Mucosa of rectum (tissue), 2 donors: ENCODE measurements around the gene PPFIBP1.
"Not testable (repeated sequence)": the region's sequence is repeated elsewhere in the genome, so short reads cannot be mapped to it uniquely, and the experiment has no call there.

Experiments used
- H3K27ac ChIP-seq, 2 donors: one replicate each; pipeline ENCODE4 v1.7.0; 2013; ENCODE audit warnings: inconsistent platforms in 2 of 2, low read depth in 2 of 2, low read length in 2 of 2
- H3K27me3 ChIP-seq, 2 donors: one replicate each; pipeline ENCODE4 v1.7.0; 2013; ENCODE audit warnings: low read length in 2 of 2; ENCODE audit not compliant: control insufficient read depth in 2 of 2, insufficient read depth in 2 of 2
- H3K36me3 ChIP-seq, 2 donors: one replicate each; pipeline ENCODE4 v1.7.0; 2013; ENCODE audit warnings: low read length in 2 of 2; ENCODE audit not compliant: control insufficient read depth in 2 of 2, insufficient read depth in 2 of 2
- H3K4me1 ChIP-seq, 2 donors: one replicate each; pipeline ENCODE4 v1.7.0; 2013; ENCODE audit warnings: low read length in 2 of 2, mild to moderate bottlenecking in 1 of 2; ENCODE audit not compliant: control insufficient read depth in 2 of 2, insufficient read depth in 2 of 2
- H3K4me3 ChIP-seq, 2 donors: one replicate each; pipeline ENCODE4 v1.7.0; 2013; ENCODE audit warnings: low read length in 2 of 2
- H3K9ac ChIP-seq, 2 donors: one replicate each; pipeline ENCODE4 v1.7.0; 2013; ENCODE audit warnings: low read length in 2 of 2, low read depth in 1 of 2, mild to moderate bottlenecking in 1 of 2
- H3K9me3 ChIP-seq, 2 donors: one replicate each; pipeline ENCODE4 v1.7.0; 2013; ENCODE audit warnings: low read length in 2 of 2; ENCODE audit not compliant: control insufficient read depth in 2 of 2
- donor health status: healthy.
- donor health status: Normal muscosa, but diverticular disease.

PPFIBP1 gene

DNA sequence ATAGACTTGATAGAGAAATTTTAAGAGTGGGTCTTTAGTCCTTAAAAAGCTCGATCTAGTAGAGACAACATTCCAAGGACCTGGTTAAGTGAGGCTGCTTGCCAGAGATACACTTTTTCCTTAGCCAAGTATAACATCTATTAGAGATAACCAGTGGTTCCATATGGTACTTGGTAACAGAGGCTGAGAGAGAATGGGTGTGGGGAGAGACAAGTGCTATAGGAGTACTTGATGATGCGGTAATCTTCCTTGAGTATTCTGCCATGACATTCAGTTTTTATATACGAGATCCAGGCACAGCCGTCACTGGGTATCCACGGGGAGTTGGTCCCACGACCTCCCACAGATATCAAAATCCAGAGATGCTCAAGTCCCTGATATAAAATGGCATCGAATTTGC lies 94.8 kb downstream of the PPFIBP1 start:
- Histone ChIP-seq H3K27ac (no peak overlapping the region), H3K4me3 (no peak overlapping the region), H3K36me3 (no peaks in the 10 kb centered on the region), H3K9ac (no peak overlapping the region), H3K4me1 (no peaks in the 10 kb centered on the region), H3K9me3 (no peaks in the 10 kb centered on the region), H3K27me3 (no peaks in the 10 kb centered on the region)

DNA sequence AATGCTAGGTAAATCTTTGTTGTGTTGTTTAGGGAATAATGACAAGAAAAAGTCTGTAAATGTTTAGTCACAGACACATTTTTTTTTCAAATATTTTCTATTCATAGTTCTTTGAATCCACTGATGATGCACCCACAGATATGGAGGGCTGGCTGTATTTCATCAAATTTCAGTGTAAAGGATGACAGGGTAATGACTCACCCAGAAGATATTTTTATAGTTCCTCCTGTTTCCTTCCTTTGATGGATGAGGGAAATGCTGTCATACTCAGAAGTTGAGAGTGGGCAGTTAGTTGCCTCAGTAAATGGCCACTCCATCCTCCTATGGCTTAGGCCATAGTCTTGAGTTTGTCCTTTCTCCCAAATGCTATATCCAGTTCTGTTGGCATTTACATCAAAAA lies 95.3 kb downstream of the PPFIBP1 start:
- Histone ChIP-seq H3K27ac (no peak overlapping the region), H3K9me3 (no peaks in the 10 kb centered on the region), H3K4me1 (no peaks in the 10 kb centered on the region), H3K9ac (no peak overlapping the region), H3K27me3 (no peaks in the 10 kb centered on the region), H3K36me3 (no peaks in the 10 kb centered on the region), H3K4me3 (no peak overlapping the region)

DNA sequence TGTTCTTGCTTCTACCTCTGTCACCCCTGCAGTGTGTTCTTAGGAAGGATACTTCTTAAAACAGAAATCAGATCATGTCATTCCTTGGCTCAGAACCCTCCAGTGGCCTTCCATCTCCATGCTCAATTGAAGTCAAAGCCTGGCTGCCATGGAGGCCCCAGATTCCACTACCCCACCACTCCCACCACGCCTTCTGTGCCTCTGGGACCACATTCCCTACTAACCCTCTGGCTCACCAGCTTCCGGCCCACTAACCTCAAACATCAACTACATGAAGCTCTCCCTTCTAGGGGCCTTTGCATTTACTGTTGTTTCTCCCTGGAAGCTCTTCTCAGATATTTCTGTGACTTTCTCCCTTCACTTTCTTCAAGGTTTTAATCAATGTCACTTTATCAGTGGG lies 96.1 kb downstream of the PPFIBP1 start:
- Histone ChIP-seq H3K4me1 (no peaks in the 10 kb centered on the region), H3K9me3 (no peaks in the 10 kb centered on the region), H3K27ac (no peak overlapping the region), H3K36me3 (no peaks in the 10 kb centered on the region), H3K27me3 (no peaks in the 10 kb centered on the region), H3K9ac (no peak overlapping the region), H3K4me3 (no peak overlapping the region)

DNA sequence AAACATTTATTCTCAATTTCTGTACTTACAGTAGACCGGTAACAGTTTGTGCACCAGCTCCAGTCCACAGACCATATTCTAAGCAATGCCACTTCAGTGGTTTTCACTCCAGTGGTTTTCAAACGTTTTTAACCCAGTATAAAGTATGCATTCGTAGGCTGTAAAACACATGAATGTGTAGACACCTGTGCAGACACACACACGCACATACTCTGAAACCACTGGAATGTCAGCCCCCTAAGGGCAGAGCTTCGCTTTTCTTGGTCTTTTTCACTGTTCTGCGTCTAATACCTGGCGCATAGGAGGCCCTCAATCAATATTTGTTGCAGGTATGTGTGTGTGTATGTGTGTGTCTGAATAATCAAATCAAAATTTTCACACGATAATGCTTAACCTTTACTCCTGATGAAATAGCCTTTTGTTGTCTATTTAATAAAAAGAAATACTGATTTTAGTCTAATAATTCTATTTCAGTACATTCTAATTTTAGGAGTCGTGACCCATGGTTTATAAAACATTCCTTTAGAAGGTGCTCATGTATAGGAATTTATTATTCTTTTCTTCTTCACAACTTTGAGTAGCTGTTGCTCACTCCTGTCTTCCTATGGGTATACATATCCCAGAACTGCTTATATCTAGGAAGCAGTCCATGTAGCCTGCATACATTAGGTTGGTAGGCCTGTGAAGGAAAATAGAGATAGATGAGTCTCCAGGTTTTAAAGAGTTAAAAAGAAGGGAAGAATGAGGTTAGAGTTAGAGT lies 98.6 kb downstream of the PPFIBP1 start:
- H3K4me1 ChIP-seq = no peaks in the 10 kb centered on the region
- H3K27me3 ChIP-seq = no peaks in the 10 kb centered on the region
- no peak overlapping the region for H3K4me3 ChIP-seq
- H3K9ac ChIP-seq = no peak overlapping the region
- H3K9me3 ChIP-seq = no peaks in the 10 kb centered on the region
- no peak overlapping the region for H3K27ac ChIP-seq
- H3K36me3 ChIP-seq = no peaks in the 10 kb centered on the region

DNA sequence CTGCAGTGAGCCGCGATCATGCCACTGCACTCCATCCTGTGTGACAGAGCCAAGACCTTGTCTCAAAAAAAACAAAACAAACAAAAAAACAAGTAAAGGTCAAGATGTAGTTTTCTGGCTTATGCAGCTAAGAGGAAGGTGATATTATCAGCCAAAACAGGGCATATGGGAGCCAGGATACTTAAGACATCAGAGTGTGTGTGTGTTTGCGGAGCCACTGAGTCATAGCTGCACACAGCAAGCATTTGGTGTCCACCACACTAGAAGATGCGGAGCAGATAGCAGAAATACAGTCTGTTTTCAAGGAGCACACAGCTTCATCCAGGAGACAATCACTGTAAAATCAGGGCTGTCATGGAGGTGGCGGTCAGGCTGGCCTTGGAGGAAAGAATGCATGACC lies 99.6 kb downstream of the PPFIBP1 start:
- Histone ChIP-seq H3K9ac (no peak overlapping the region), H3K27me3 (no peaks in the 10 kb centered on the region), H3K27ac (no peak overlapping the region), H3K9me3 (no peaks in the 10 kb centered on the region), H3K4me3 (no peak overlapping the region), H3K36me3 (no peaks in the 10 kb centered on the region), H3K4me1 (no peaks in the 10 kb centered on the region)

DNA sequence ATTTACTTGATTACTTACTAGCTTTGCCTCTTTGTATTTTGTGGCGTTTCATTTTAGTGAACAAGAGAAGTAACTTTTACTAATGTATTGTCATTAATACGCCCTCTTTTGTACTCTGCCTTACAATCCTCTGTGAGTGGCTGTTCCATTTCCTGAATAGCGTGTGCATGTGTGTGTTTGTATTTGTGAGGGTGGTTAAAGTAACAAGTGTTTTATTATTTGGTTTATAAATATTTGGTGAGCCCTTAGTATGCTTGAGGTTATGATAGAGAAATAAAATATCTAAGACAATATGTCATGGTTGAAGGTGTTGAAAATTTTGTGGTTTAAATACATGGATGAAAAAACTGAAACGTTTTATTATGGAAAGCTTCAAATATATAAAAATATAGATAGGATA lies 100.6 kb downstream of the PPFIBP1 start:
- no peak overlapping the region for H3K4me3 ChIP-seq
- H3K27me3 ChIP-seq = no peaks in the 10 kb centered on the region
- no peak overlapping the region for H3K27ac ChIP-seq
- no peaks in the 10 kb centered on the region for H3K9me3 ChIP-seq
- no peaks in the 10 kb centered on the region for H3K4me1 ChIP-seq
- H3K9ac ChIP-seq = no peak overlapping the region
- H3K36me3 ChIP-seq = no peaks in the 10 kb centered on the region

DNA sequence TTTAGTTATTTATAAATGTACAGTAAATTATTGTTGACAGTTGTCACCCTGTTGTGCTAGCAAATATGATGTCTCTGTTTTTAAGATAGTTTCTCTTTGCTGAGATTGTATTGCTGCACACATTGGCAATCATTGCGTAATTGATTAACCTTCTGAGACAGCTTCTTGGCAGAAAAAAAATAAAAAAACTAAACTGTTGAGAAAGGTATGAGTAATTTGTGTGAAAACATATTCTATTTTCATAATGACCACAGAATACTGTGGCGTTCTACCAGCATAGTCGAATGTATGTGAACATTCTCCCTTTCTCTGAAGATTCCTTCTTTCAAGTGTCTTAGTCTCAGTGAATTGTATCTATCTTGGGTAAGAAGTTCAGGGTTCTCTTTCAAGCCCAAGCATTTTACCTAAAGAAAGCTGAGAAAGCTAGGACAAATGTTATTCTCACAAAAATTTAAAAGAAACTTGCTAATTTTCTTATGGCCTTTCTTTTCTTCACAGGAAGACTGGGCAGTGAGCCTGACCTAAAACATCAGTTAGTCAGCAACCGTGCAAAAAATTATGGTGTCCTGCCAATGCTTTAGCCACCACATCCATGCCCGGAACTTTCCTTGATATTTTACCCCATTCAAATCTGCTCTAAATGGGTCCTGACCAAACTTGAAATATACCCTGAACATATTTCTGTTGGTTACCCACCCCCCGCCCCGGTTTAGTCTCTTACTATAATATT lies 103.3 kb downstream of the PPFIBP1 start:
- Histone ChIP-seq H3K36me3 (no peaks in the 10 kb centered on the region), H3K27me3 (no peaks in the 10 kb centered on the region), H3K9ac (no peak overlapping the region), H3K4me3 (no peak overlapping the region), H3K4me1 (no peaks in the 10 kb centered on the region), H3K27ac (no peak overlapping the region), H3K9me3 (no peaks in the 10 kb centered on the region)

DNA sequence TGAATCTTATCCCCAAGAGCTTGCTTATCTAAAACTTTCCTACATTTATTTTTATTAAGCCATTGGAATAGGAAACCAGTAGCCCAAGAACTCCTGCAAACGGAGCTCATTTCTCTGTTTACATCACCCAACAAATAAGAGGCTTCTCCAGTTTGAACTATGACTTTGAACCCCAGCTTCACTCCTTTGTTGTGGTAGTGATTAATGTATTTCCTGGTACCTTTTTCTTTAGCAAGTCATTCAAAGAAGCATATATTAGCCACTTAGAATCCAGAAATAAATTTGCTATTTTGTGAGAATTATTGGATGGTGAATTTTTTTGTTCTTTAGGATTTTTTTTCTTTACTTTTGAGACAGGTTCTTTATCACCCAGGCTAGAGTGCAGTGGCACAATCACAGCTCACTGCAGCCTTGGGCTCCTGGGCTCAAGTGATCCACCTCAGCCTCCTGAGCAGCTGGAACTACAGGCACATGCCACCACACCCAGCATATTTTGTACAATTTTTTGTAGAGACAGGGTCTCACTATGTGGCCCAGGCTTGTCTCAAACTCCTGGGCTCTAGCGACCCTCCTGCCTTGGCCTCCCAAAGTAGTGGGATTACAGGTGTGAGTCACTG lies 104.0 kb downstream of the PPFIBP1 start:
- H3K4me1 ChIP-seq, H3K4me3 ChIP-seq, H3K9ac ChIP-seq, H3K27me3 ChIP-seq, H3K36me3 ChIP-seq, H3K9me3 ChIP-seq, H3K27ac ChIP-seq: not testable (repeated sequence)

DNA sequence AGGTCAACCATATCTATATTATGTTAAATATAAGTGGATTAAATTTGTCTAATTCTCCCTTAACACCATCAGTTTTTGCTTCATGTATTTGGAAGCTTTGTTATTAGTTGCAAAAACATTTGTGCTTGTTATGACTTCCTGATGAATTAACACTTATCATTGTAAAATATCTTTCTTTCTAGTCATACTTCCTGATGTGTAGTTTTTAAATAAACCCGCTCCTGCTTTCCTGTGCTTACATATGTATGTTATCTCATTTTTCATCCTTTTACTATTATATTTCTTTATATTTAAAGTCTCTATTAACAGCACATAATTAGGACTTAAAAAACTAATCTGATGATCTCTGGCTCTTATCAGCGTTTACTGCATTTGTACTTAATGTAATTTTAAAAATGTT lies 106.2 kb downstream of the PPFIBP1 start:
- not testable (repeated sequence) for H3K27ac ChIP-seq, H3K27me3 ChIP-seq, H3K36me3 ChIP-seq, H3K9ac ChIP-seq, H3K9me3 ChIP-seq, H3K4me1 ChIP-seq, H3K4me3 ChIP-seq

DNA sequence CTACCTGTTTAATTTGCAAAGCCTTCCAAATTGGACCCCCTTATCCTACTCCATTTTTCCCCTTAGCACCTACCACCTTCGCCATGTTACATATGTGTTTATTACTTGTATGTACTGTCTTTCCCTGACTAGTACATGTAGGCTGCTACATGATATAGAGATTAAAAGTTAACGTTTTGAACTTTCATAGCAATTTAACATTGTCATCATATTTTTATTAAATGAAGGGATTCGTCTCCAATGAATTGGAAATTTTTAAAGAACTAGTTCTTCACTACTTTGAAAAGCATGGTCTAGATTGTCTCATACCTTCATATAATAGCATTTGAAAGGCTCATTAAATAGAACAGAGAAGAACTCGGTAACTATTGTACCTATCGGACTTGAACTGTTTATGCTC lies 107.4 kb downstream of the PPFIBP1 start:
- Histone ChIP-seq H3K27ac (no peak overlapping the region), H3K9ac (no peak overlapping the region)

More for the DNA sequence above, 107.4 kb downstream of the PPFIBP1 start:
- H3K9me3 ChIP-seq = no peaks in the 10 kb centered on the region
- H3K4me1 ChIP-seq = no peaks in the 10 kb centered on the region
- no peak overlapping the region for H3K4me3 ChIP-seq
- H3K36me3 ChIP-seq = no peaks in the 10 kb centered on the region
- no peaks in the 10 kb centered on the region for H3K27me3 ChIP-seq
